Caco-2 (cell line): ENCODE measurements around the gene RBFOX1. TPM values are rescaled to one million over a fixed set of nuclear protein-coding genes. Genes with fewer than 3 reads are reported as not detected.
"Not testable (repeated sequence)": the region's sequence is repeated elsewhere in the genome, so short reads cannot be mapped to it uniquely, and the experiment has no call there.

Experiments used
- BruUV-seq: library from RNA; stranded (reverse); fragments of 400-500 nt; replicated peaks from 2 replicates; lab custom pipeline; 2021; lab: Mats Ljungman, UMichigan
- CTCF ChIA-PET: fragments of 300-600 bp; sonication (Branson Sonifier 250); formaldehyde crosslinking; loops from one replicate; lab custom pipeline; 2022; ENCODE audit warnings: antibody characterized with exemption; lab: Charles Lee
- POLR2A ChIA-PET: fragments of 300-600 bp; sonication (Branson Sonifier 250); formaldehyde crosslinking; loops from one replicate; lab custom pipeline; 2022; ENCODE audit warnings: antibody characterized with exemption; lab: Charles Lee
- DNase-seq, 2 experiments: peaks; one replicate each; pipeline versions ENCODE4 v3.0.0 to v3.0.0-alpha.2; 2020 to 2022
- H3K27me3 ChIP-seq: replicated peaks from 2 replicates; pipeline ENCODE4 v1.6.0; 2011; ENCODE audit warnings: low read length; ENCODE audit not compliant: control insufficient read depth, insufficient read depth
- H3K36me3 ChIP-seq: 2 replicates; pipeline ENCODE4 v1.5.1; 2011; ENCODE audit warnings: low read length; ENCODE audit not compliant: control insufficient read depth, insufficient read depth
- H3K4me1 ChIP-seq: fragments of 250-450 bp; sonication (Bioruptor Pico); 2 replicates; pipeline ENCODE4 v1.5.1; 2020; ENCODE audit warnings: mild to moderate bottlenecking
- H3K4me3 ChIP-seq: 2 replicates; pipeline ENCODE4 v1.5.1; 2011; ENCODE audit warnings: low read depth, mild to moderate bottlenecking, control low read depth, low read length
- H3K9me3 ChIP-seq: fragments of 250-450 bp; sonication (Bioruptor Pico); 2 replicates; pipeline ENCODE4 v1.5.1; 2020; ENCODE audit warnings: mild to moderate bottlenecking, moderate library complexity
- H3K27ac Mint-ChIP-seq: one replicate; pipeline ENCODE4 v1.8.0; 2022; ENCODE audit warnings: mixed read lengths; ENCODE audit not compliant: unreplicated experiment
- H3K27me3 Mint-ChIP-seq: one replicate; pipeline ENCODE4 v1.8.0; 2022; ENCODE audit warnings: mixed read lengths; ENCODE audit not compliant: insufficient read depth, unreplicated experiment
- H3K36me3 Mint-ChIP-seq: one replicate; pipeline ENCODE4 v1.8.0; 2022; ENCODE audit warnings: mild to moderate bottlenecking, mixed read lengths; ENCODE audit not compliant: insufficient read depth, unreplicated experiment
- H3K4me1 Mint-ChIP-seq: one replicate; pipeline ENCODE4 v1.8.0; 2022; ENCODE audit warnings: low read depth, mixed read lengths; ENCODE audit not compliant: unreplicated experiment
- H3K4me3 Mint-ChIP-seq: one replicate; pipeline ENCODE4 v1.8.0; 2022; ENCODE audit warnings: mild to moderate bottlenecking, moderate library complexity, mixed read lengths; ENCODE audit not compliant: unreplicated experiment
- H3K9me3 Mint-ChIP-seq: one replicate; pipeline ENCODE4 v1.8.0; 2022; ENCODE audit warnings: mixed read lengths; ENCODE audit not compliant: unreplicated experiment
- intact Hi-C: fragments of 100-400 bp; cut with micrococcal nuclease; formaldehyde crosslinking; loops from one replicate; pipeline ENCODE4 v1.10.0; 2022; ENCODE audit not compliant: unreplicated experiment
- total RNA-seq: library from RNA; stranded (reverse); gene quantifications from 2 replicates; pipeline ENCODE4 v1.2.3, GENCODE V29; 2022
- TF ChIP-seq, protein P1 (sequence below), 2 experiments: fragments of 200-600 bp in 1 of 2; IDR thresholded peaks; 1 replicate in 1 of 2; 2 replicates in 1 of 2; pipeline versions ENCODE4 v1.5.1 to v1.8.0; 2011 to 2022; ENCODE audit warnings: antibody characterized with exemption in 1 of 2, control low read depth in 1 of 2, inconsistent platforms in 1 of 2, low read depth in 1 of 2, low read length in 1 of 2, mild to moderate bottlenecking in 1 of 2, moderate library complexity in 1 of 2; ENCODE audit not compliant: insufficient read depth in 1 of 2, severe bottlenecking in 1 of 2, unreplicated experiment in 1 of 2

RBFOX1 gene
- total RNA-seq, 1 experiment from 2014 or later, result 0.91 TPM

DNA sequence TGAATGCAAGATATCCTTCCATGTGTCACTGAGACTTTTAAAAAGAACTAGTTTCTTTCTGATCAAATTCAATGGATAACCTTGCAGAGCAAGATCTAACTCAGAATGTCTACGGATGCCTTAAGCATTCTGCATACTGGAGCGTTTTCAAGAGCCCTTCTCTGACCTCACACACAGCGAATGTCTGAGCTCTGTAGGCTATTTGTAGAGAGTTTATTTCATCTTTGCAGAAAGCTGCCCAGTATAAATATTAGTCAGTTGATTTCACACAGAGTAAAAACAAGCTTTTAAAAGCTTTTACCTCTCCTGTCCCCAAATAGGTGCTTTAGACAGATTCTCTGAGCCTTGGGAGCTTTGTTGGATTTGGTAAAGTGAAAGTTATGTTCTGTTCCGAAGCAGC is 165.0 kb downstream of the RBFOX1 start:
- CTCF ChIA-PET, result no interaction called here
- POLR2A ChIA-PET, result no interaction called here
- peaks cover 10% of the 10 kb centered on the region for H3K27me3 Mint-ChIP-seq
- no peaks in the 10 kb centered on the region for H3K4me1 Mint-ChIP-seq
- H3K27me3 ChIP-seq, result no peaks in the 10 kb centered on the region
- no peaks in the 10 kb centered on the region for H3K36me3 ChIP-seq
- H3K36me3 Mint-ChIP-seq, result no peaks in the 10 kb centered on the region
- H3K4me1 ChIP-seq, result no peaks in the 10 kb centered on the region
- no peaks in the 10 kb centered on the region for H3K9me3 ChIP-seq
- H3K27ac Mint-ChIP-seq, result no peak overlapping the region
- H3K9me3 Mint-ChIP-seq, result no peaks in the 10 kb centered on the region
- intact Hi-C loops, result no loop called here
- H3K4me3 Mint-ChIP-seq, result no peak overlapping the region
- H3K4me3 ChIP-seq, result no peak overlapping the region
- no peak for DNase-seq
- BruUV-seq, result no TSS peak
- TF ChIP-seq, protein P1, sequence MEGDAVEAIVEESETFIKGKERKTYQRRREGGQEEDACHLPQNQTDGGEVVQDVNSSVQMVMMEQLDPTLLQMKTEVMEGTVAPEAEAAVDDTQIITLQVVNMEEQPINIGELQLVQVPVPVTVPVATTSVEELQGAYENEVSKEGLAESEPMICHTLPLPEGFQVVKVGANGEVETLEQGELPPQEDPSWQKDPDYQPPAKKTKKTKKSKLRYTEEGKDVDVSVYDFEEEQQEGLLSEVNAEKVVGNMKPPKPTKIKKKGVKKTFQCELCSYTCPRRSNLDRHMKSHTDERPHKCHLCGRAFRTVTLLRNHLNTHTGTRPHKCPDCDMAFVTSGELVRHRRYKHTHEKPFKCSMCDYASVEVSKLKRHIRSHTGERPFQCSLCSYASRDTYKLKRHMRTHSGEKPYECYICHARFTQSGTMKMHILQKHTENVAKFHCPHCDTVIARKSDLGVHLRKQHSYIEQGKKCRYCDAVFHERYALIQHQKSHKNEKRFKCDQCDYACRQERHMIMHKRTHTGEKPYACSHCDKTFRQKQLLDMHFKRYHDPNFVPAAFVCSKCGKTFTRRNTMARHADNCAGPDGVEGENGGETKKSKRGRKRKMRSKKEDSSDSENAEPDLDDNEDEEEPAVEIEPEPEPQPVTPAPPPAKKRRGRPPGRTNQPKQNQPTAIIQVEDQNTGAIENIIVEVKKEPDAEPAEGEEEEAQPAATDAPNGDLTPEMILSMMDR (IDR thresholded peaks at IDR 0.05; ENCODE audit: insufficient read depth in 1 of 2, low read depth in 1 of 2, low read length in 1 of 2, severe bottlenecking in 1 of 2, unreplicated experiment in 1 of 2), result no peak

DNA sequence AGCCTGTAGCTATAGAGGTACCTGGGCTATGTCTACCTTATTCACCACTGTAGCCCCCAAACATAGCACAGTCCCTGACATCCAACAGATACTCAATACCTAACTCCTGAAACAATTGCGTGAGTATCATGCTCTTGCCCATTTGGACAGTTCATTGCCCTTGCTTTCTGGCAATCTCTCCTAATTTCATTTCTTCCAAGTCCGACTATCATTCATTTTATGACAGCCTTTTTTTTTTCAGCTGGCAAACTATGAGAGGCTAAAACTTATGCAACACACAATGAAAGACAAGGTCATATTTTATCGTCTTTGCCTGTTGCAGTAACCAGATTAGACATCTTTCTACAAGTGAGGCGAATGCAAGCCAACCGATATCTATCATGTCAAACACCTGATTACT is 169.2 kb downstream of the RBFOX1 start:
- Mint-ChIP-seq H3K9me3 (no peaks in the 10 kb centered on the region), H3K36me3 (no peaks in the 10 kb centered on the region), H3K4me3 (no peak overlapping the region), H3K27ac (no peak overlapping the region), H3K4me1 (no peaks in the 10 kb centered on the region), H3K27me3 (peaks cover 9% of the 10 kb centered on the region)
- no peak overlapping the region for H3K4me3 ChIP-seq
- H3K36me3 ChIP-seq, result no peaks in the 10 kb centered on the region
- BruUV-seq, result no TSS peak
- H3K4me1 ChIP-seq, result no peaks in the 10 kb centered on the region
- CTCF ChIA-PET, result no interaction called here
- H3K9me3 ChIP-seq, result no peaks in the 10 kb centered on the region
- POLR2A ChIA-PET, result no interaction called here
- DNase-seq, result no peak
- no peaks in the 10 kb centered on the region for H3K27me3 ChIP-seq
- TF ChIP-seq, protein P1 (IDR thresholded peaks at IDR 0.05; ENCODE audit: insufficient read depth in 1 of 2, low read depth in 1 of 2, low read length in 1 of 2, severe bottlenecking in 1 of 2, unreplicated experiment in 1 of 2), result no peak
- intact Hi-C loops, result no loop called here

DNA sequence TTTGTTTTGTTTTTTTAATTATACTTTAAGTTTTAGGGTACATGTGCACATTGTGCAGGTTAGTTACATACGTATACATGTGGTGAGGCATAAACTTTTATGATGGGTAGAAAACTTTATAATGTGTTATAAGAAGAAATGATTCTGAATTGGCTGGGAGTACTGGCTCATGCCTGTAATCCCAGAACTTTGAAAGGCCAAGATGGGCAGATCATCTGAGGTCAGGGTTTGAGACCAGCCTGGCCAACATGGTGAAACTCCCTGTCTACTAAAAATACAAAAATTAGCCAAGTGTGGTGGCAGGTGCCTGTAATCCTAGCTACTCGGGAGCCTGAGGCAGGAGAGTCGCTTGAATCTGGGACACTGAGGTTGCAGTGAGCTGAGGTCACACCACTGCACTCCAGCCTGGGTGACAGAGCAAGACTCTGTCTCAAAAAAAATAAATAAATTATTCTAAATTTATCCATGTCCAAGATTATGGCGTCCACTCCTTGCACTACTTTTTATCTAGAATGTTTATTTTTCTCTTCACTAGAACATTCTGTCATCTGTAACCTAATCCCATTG is 170.0 kb downstream of the RBFOX1 start:
- POLR2A ChIA-PET, H3K36me3 Mint-ChIP-seq, H3K4me3 ChIP-seq, H3K9me3 ChIP-seq, H3K9me3 Mint-ChIP-seq, H3K36me3 ChIP-seq, H3K27ac Mint-ChIP-seq, intact Hi-C loops, DNase-seq, H3K4me1 ChIP-seq, H3K4me3 Mint-ChIP-seq, BruUV-seq, CTCF ChIA-PET, H3K27me3 ChIP-seq, H3K27me3 Mint-ChIP-seq, H3K4me1 Mint-ChIP-seq: not testable (repeated sequence)

DNA sequence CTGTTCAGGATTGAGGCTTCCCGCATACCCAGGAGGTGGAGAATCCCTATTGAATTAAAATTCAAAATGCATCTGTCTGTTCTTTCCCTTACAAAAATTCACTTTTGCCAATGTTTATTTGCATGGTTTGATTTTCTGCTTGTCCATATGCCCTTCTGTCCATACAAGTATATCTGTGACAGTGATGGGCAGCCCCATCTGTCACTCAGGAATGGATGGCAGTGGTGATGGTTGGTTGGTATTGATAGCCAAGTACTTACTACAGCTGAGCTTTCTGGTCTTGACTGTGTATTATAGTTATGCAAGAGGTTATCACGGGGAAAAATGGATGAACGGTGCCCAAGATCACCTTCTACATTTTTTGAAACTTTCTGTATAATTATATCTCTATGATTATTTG is 171.0 kb downstream of the RBFOX1 start:
- H3K36me3 Mint-ChIP-seq, result no peaks in the 10 kb centered on the region
- intact Hi-C loops, result no loop called here
- Histone ChIP-seq H3K4me3 (no peak overlapping the region), H3K9me3 (no peaks in the 10 kb centered on the region), H3K27me3 (no peaks in the 10 kb centered on the region), H3K4me1 (no peaks in the 10 kb centered on the region), H3K36me3 (no peaks in the 10 kb centered on the region)
- ChIA-PET POLR2A (no interaction called here), CTCF (no interaction called here)
- no peak overlapping the region for H3K27ac Mint-ChIP-seq
- DNase-seq, result no peak
- TF ChIP-seq, protein P1 (IDR thresholded peaks at IDR 0.05; ENCODE audit: insufficient read depth in 1 of 2, low read depth in 1 of 2, low read length in 1 of 2, severe bottlenecking in 1 of 2, unreplicated experiment in 1 of 2), result no peak
- no peaks in the 10 kb centered on the region for H3K9me3 Mint-ChIP-seq
- H3K4me1 Mint-ChIP-seq, result no peaks in the 10 kb centered on the region
- peaks cover 3% of the 10 kb centered on the region for H3K27me3 Mint-ChIP-seq
- BruUV-seq, result no TSS peak
- H3K4me3 Mint-ChIP-seq, result no peak overlapping the region
